HepG2 (cell line): ENCODE data around the gene COBLL1. TPM values are rescaled to one million over a fixed set of nuclear protein-coding genes. Genes with fewer than 3 reads are reported as not detected.
A peak's percentile ranks its signal among the peaks of the same experiment; 100 is the strongest.

Source experiments
- DNMT3B ChIP-seq: conservative IDR thresholded peaks from 2 replicates; pipeline ENCODE4 v1.6.1; 2016; ENCODE audit warnings: missing biosample characterization, control low read depth
- JARID2 ChIP-seq: sonication (generic); formaldehyde crosslinking; IDR thresholded peaks from 2 replicates; pipeline ENCODE4 v1.8.1; 2023; ENCODE audit warnings: missing genetic modification reagents, inconsistent platforms; ENCODE audit not compliant: insufficient replicate concordance
- NFAT5 ChIP-seq: sonication (generic); formaldehyde crosslinking; IDR thresholded peaks from 2 replicates; pipeline ENCODE4 v1.4.0; 2020; ENCODE audit warnings: missing genetic modification reagents
- NFATC3 ChIP-seq: sonication (generic); formaldehyde crosslinking; IDR thresholded peaks from 2 replicates; pipeline ENCODE4 v1.5.1; 2020; ENCODE audit warnings: mild to moderate bottlenecking, missing genetic modification reagents
- ZNF180 ChIP-seq: sonication (generic); formaldehyde crosslinking; IDR thresholded peaks from 2 replicates; pipeline ENCODE4 v1.4.0; 2020; ENCODE audit warnings: low read depth, missing genetic modification reagents, borderline replicate concordance
- ZNF343 ChIP-seq: sonication (generic); formaldehyde crosslinking; IDR thresholded peaks from 2 replicates; pipeline ENCODE4 v1.4.0; 2020; ENCODE audit warnings: mild to moderate bottlenecking, missing genetic modification reagents
- ZNF460 ChIP-seq: sonication (generic); formaldehyde crosslinking; IDR thresholded peaks from 2 replicates; pipeline ENCODE4 v1.5.1; 2020; ENCODE audit warnings: missing genetic modification reagents, mild to moderate bottlenecking, borderline replicate concordance
- ZNF782 ChIP-seq: sonication (generic); formaldehyde crosslinking; IDR thresholded peaks from 2 replicates; pipeline ENCODE4 v1.4.0; 2020; ENCODE audit warnings: missing genetic modification reagents, mild to moderate bottlenecking, borderline replicate concordance
- ZNF792 ChIP-seq: IDR thresholded peaks from 2 replicates; pipeline ENCODE4 v1.6.1; 2016
- polyA plus RNA-seq, 8 experiments: library from polyadenylated mRNA; depleted of rRNA in 3 of 8; stranded (reverse) in 7 of 8; unstranded in 1 of 8; fragments of >200 nt; fragmentation: Illumina TruSeq in 4 of 8; extraction: Trizol in 4 of 8; gene quantifications; 2 replicates each; pipeline versions ENCODE4 v1.2.1 to v1.2.3, GENCODE V29; 2011 to 2016; ENCODE audit warnings: low read depth in 4 of 8, missing spikeins in 1 of 8, mixed read lengths in 1 of 8; ENCODE audit not compliant: insufficient read depth in 1 of 8
- total RNA-seq, 5 experiments: library from RNA; depleted of rRNA; stranded (reverse); fragments of >200 nt; fragmentation: Illumina TruSeq; extraction: Trizol; gene quantifications; 2 replicates each; pipeline ENCODE4 v1.2.3, GENCODE V29; 2016; ENCODE audit warnings: low read depth in 1 of 5
- TF ChIP-seq, protein P1 (sequence below): sonication (generic); formaldehyde crosslinking; IDR thresholded peaks from 2 replicates; pipeline ENCODE4 v1.4.0; 2020; ENCODE audit warnings: missing genetic modification reagents
- TF ChIP-seq, protein P2 (sequence below): sonication (generic); formaldehyde crosslinking; IDR thresholded peaks from 2 replicates; pipeline ENCODE4 v1.5.0; 2020; ENCODE audit warnings: mild to moderate bottlenecking, missing genetic modification reagents
- TF ChIP-seq, protein P3 (sequence below): sonication (generic); formaldehyde crosslinking; IDR thresholded peaks from 2 replicates; pipeline ENCODE4 v1.5.1; 2020; ENCODE audit warnings: mild to moderate bottlenecking, missing genetic modification reagents
- TF ChIP-seq, protein P4 (sequence below): sonication (generic); formaldehyde crosslinking; IDR thresholded peaks from 2 replicates; pipeline ENCODE4 v1.4.0; 2020; ENCODE audit warnings: missing genetic modification reagents

The COBLL1 gene
- total and polyA plus RNA-seq, 2 of the 13 experiments (the other 11 are each of a cell fraction or from before 2014, with no cell fraction given) = 32.6 to 86.8 TPM

GRCh38 chr2:164841719-164842623 is at the start of gene COBLL1 (continued):
- no peak for TF ChIP-seq ZNF180
- TF ChIP-seq, protein P1, sequence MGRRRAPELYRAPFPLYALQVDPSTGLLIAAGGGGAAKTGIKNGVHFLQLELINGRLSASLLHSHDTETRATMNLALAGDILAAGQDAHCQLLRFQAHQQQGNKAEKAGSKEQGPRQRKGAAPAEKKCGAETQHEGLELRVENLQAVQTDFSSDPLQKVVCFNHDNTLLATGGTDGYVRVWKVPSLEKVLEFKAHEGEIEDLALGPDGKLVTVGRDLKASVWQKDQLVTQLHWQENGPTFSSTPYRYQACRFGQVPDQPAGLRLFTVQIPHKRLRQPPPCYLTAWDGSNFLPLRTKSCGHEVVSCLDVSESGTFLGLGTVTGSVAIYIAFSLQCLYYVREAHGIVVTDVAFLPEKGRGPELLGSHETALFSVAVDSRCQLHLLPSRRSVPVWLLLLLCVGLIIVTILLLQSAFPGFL (CRISPR knock-in tag) = no peak; the same call in 1 of the 2 replicates
- TF ChIP-seq DNMT3B (CRISPR knock-in tag) = no peak
- TF ChIP-seq ZNF343 = peak; percentile 85; the same call in 1 of the 2 replicates
- 0 out of 2 replicates have a peak, but pooled peaks have one; percentile 10 for TF ChIP-seq NFAT5 (CRISPR knock-in tag)
- TF ChIP-seq ZNF792 (CRISPR knock-in tag) = peak; percentile 78; the same call in 1 of the 2 replicates
- TF ChIP-seq, protein P2, sequence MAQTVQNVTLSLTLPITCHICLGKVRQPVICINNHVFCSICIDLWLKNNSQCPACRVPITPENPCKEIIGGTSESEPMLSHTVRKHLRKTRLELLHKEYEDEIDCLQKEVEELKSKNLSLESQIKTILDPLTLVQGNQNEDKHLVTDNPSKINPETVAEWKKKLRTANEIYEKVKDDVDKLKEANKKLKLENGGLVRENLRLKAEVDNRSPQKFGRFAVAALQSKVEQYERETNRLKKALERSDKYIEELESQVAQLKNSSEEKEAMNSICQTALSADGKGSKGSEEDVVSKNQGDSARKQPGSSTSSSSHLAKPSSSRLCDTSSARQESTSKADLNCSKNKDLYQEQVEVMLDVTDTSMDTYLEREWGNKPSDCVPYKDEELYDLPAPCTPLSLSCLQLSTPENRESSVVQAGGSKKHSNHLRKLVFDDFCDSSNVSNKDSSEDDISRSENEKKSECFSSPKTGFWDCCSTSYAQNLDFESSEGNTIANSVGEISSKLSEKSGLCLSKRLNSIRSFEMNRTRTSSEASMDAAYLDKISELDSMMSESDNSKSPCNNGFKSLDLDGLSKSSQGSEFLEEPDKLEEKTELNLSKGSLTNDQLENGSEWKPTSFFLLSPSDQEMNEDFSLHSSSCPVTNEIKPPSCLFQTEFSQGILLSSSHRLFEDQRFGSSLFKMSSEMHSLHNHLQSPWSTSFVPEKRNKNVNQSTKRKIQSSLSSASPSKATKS (CRISPR knock-in tag) = 0 out of 2 replicates have a peak, but pooled peaks have one; percentile 67
- TF ChIP-seq, protein P3, sequence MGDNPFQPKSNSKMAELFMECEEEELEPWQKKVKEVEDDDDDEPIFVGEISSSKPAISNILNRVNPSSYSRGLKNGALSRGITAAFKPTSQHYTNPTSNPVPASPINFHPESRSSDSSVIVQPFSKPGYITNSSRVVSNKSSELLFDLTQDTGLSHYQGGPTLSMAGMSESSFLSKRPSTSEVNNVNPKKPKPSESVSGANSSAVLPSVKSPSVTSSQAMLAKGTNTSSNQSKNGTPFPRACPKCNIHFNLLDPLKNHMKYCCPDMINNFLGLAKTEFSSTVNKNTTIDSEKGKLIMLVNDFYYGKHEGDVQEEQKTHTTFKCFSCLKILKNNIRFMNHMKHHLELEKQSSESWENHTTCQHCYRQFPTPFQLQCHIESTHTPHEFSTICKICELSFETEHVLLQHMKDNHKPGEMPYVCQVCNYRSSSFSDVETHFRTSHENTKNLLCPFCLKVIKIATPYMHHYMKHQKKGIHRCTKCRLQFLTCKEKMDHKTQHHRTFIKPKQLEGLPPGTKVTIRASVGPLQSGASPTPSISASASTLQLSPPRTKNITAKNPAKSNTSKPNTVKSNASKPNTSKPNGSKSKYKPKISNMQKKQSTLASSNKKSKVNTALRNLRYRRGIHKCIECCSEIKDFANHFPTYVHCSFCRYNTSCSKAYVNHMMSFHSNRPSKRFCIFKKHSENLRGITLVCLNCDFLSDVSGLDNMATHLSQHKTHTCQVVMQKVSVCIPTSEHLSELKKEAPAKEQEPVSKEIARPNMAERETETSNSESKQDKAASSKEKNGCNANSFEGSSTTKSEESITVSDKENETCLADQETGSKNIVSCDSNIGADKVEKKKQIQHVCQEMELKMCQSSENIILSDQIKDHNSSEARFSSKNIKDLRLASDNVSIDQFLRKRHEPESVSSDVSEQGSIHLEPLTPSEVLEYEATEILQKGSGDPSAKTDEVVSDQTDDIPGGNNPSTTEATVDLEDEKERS = no peak
- TF ChIP-seq, protein P4, sequence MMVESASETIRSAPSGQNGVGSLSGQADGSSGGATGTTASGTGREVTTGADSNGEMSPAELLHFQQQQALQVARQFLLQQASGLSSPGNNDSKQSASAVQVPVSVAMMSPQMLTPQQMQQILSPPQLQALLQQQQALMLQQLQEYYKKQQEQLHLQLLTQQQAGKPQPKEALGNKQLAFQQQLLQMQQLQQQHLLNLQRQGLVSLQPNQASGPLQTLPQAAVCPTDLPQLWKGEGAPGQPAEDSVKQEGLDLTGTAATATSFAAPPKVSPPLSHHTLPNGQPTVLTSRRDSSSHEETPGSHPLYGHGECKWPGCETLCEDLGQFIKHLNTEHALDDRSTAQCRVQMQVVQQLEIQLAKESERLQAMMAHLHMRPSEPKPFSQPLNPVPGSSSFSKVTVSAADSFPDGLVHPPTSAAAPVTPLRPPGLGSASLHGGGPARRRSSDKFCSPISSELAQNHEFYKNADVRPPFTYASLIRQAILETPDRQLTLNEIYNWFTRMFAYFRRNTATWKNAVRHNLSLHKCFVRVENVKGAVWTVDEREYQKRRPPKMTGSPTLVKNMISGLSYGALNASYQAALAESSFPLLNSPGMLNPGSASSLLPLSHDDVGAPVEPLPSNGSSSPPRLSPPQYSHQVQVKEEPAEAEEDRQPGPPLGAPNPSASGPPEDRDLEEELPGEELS (CRISPR knock-in tag) = peak; percentile 58; the same call in 1 of the 2 replicates
- peak; percentile 86; the same call in 1 of the 2 replicates for TF ChIP-seq ZNF782
- TF ChIP-seq JARID2 (CRISPR knock-in tag) = no peak
- no peak for TF ChIP-seq NFATC3 (CRISPR knock-in tag)
- 0 out of 2 replicates have a peak, but pooled peaks have one; percentile 19 for TF ChIP-seq ZNF460 (CRISPR knock-in tag)
